HL-60 (cell line): ENCODE results near the gene RHO.
"Not testable (repeated sequence)": the region's sequence is repeated elsewhere in the genome, so short reads cannot be mapped to it uniquely, and the experiment has no call there.

Source experiments
- DNase-seq, 2 experiments: peaks; one replicate each; pipeline ENCODE4 v3.0.0-alpha.2; 2010 to 2020; ENCODE audit warnings: low read depth in 1 of 2, low spot score in 1 of 2
- H3K27ac ChIP-seq: fragments of 250-450 bp; sonication (Bioruptor Pico); replicated peaks from 2 replicates; pipeline ENCODE4 v1.5.1; 2020; ENCODE audit warnings: mild to moderate bottlenecking, moderate library complexity
- H3K27me3 ChIP-seq: fragments of 250-450 bp; sonication (Bioruptor Pico); 2 replicates; pipeline ENCODE4 v1.5.1; 2021; ENCODE audit warnings: mild to moderate bottlenecking, moderate library complexity; ENCODE audit not compliant: insufficient read depth, poor library complexity, severe bottlenecking
- H3K4me3 ChIP-seq: replicated peaks from 2 replicates; pipeline ENCODE4 v1.5.1; 2011; ENCODE audit warnings: mild to moderate bottlenecking, control low read depth, low read length; ENCODE audit not compliant: insufficient read depth
- GABPA ChIP-seq: IDR thresholded peaks from 2 replicates; pipeline ENCODE4 v1.6.1; 2012; ENCODE audit warnings: low read depth
- POLR2AphosphoS5 ChIP-seq: IDR thresholded peaks from 2 replicates; pipeline ENCODE4 v1.6.1; 2012; ENCODE audit warnings: low read depth
- SPI1 ChIP-seq: IDR thresholded peaks from 2 replicates; pipeline ENCODE4 v1.6.1; 2012; ENCODE audit warnings: low read depth, mild to moderate bottlenecking, borderline replicate concordance
- TF ChIP-seq, protein P1 (sequence below): IDR thresholded peaks from 2 replicates; pipeline ENCODE4 v1.6.1; 2012; ENCODE audit warnings: low read depth; ENCODE audit not compliant: insufficient replicate concordance
- TF ChIP-seq, protein P2 (sequence below): IDR thresholded peaks from one replicate; pipeline ENCODE4 v1.5.1; 2011; ENCODE audit warnings: low read length, control low read depth, inconsistent platforms; ENCODE audit not compliant: insufficient read depth

RHO gene

DNA sequence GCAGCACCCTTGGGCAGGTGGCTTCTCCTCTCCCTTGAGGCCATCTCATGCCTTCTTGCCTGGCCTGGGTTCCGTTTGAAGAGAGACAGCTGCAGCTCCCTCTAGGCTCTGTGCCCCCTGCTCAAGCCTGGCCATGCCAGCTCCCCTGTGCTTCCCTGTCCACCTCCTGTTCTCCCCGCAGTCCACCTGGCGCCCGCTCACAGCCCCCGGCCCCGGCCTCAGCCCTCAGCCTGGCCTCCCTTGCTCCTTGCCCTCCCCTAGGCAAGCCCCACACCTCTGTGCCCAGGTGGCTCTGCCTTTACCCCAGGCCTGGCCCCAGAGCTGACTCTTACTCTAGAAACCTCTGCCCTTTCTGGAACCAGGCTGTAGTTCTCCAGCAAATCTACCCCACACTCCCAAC lies 13.9 kb upstream of the RHO start:
- H3K27ac ChIP-seq: no peak overlapping the region
- TF ChIP-seq, protein P1, sequence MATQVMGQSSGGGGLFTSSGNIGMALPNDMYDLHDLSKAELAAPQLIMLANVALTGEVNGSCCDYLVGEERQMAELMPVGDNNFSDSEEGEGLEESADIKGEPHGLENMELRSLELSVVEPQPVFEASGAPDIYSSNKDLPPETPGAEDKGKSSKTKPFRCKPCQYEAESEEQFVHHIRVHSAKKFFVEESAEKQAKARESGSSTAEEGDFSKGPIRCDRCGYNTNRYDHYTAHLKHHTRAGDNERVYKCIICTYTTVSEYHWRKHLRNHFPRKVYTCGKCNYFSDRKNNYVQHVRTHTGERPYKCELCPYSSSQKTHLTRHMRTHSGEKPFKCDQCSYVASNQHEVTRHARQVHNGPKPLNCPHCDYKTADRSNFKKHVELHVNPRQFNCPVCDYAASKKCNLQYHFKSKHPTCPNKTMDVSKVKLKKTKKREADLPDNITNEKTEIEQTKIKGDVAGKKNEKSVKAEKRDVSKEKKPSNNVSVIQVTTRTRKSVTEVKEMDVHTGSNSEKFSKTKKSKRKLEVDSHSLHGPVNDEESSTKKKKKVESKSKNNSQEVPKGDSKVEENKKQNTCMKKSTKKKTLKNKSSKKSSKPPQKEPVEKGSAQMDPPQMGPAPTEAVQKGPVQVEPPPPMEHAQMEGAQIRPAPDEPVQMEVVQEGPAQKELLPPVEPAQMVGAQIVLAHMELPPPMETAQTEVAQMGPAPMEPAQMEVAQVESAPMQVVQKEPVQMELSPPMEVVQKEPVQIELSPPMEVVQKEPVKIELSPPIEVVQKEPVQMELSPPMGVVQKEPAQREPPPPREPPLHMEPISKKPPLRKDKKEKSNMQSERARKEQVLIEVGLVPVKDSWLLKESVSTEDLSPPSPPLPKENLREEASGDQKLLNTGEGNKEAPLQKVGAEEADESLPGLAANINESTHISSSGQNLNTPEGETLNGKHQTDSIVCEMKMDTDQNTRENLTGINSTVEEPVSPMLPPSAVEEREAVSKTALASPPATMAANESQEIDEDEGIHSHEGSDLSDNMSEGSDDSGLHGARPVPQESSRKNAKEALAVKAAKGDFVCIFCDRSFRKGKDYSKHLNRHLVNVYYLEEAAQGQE: no peak
- TF ChIP-seq SPI1: no peak
- TF ChIP-seq, protein P2, sequence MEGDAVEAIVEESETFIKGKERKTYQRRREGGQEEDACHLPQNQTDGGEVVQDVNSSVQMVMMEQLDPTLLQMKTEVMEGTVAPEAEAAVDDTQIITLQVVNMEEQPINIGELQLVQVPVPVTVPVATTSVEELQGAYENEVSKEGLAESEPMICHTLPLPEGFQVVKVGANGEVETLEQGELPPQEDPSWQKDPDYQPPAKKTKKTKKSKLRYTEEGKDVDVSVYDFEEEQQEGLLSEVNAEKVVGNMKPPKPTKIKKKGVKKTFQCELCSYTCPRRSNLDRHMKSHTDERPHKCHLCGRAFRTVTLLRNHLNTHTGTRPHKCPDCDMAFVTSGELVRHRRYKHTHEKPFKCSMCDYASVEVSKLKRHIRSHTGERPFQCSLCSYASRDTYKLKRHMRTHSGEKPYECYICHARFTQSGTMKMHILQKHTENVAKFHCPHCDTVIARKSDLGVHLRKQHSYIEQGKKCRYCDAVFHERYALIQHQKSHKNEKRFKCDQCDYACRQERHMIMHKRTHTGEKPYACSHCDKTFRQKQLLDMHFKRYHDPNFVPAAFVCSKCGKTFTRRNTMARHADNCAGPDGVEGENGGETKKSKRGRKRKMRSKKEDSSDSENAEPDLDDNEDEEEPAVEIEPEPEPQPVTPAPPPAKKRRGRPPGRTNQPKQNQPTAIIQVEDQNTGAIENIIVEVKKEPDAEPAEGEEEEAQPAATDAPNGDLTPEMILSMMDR: no peak
- no peak for TF ChIP-seq GABPA
- TF ChIP-seq POLR2AphosphoS5: no peak
- no peak overlapping the region for H3K4me3 ChIP-seq
- H3K27me3 ChIP-seq: no peaks in the 10 kb centered on the region
- DNase-seq: no peak

DNA sequence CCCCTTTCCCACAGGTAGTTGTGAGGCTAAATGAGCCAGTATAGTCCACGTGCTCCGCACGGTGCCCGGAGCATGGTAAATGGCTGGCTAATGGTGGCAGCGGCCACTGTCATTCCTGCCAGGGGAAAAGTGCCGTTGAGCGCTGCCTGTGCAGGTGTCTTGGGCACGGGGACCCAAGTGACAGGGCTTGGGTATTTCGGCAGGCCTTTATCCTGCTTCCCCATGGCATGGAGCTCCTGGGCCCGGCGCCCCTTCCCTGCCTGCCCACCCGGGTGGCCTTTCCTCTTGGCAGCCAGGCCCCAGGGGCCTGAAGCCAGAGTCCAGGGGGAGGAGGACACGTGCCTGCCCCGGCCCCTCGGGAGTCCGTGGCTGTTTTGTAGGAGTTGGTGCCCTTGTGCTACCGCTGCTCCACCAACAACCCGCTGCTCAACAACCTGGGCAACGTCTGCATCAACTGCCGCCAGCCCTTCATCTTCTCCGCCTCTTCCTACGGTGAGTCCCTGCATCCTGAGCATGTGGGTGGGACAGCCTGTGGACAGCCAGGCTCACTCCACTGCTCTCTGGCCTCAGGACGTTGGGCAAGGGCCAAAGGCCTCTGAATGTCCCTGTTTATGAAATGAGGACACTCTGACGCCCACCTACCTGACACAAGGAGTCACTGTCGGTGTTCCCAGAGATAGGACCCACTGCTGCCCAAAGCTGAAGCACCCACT lies 13.2 kb upstream of the RHO start:
- H3K4me3 ChIP-seq, DNase-seq, H3K27ac ChIP-seq, H3K27me3 ChIP-seq: not testable (repeated sequence)

DNA sequence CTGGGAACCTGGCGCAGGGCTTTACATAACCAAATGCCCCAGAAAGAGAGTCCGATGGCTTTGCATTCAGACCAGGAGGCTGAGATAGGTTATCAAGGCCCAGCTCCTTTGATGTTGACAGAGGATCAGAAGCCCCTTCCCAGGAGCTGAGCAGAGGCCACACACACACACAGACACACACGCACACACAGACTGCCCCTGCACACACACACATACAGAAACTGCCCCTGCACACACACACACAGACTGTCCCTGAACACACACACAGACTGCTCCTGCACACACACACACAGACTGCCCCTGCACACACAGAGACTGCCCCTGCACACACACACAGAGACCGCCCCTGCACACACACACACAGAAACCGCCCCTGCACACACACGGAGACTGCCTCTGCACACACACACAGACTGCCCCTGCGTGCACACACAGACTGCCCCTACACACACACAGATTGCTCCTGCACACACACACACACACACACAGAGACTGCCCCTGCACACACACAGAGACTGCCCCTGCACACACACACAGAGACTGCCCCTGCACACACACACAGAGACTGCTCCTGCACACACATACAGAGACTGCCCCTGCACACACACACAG lies 12.5 kb upstream of the RHO start:
- DNase-seq, H3K27ac ChIP-seq, H3K27me3 ChIP-seq, H3K4me3 ChIP-seq: not testable (repeated sequence)

GRCh38 chr3:129517516-129517915 lies 10.9 kb upstream of the RHO start:
- Histone ChIP-seq H3K27ac (no peak overlapping the region), H3K27me3 (no peaks in the 10 kb centered on the region), H3K4me3 (no peak overlapping the region)
- TF ChIP-seq POLR2AphosphoS5 (no peak), SPI1 (no peak), GABPA (no peak)
- TF ChIP-seq, protein P2: no peak
- TF ChIP-seq, protein P1: no peak
- DNase-seq: no peak

- Histone ChIP-seq H3K27me3 (no peaks in the 10 kb centered on the region), H3K4me3 (no peak overlapping the region), H3K27ac (no peak overlapping the region)
- TF ChIP-seq, protein P1: no peak
- TF ChIP-seq GABPA (no peak), SPI1 (no peak), POLR2AphosphoS5 (no peak)
- TF ChIP-seq, protein P2: no peak
- DNase-seq: no peak
Observed at GRCh38 chr3:129518038-129518561, 10.3 kb upstream of the RHO start.
